Measurements from ENCODE around the gene SESTD1. TPM values are rescaled to one million over a fixed set of nuclear protein-coding genes. Genes with fewer than 3 reads are reported as not detected.

The SESTD1 gene
- total and polyA plus RNA-seq, 2 of the 4 experiments (the other 2 are of a cell fraction): 8.4 to 12.7 TPM

DNA sequence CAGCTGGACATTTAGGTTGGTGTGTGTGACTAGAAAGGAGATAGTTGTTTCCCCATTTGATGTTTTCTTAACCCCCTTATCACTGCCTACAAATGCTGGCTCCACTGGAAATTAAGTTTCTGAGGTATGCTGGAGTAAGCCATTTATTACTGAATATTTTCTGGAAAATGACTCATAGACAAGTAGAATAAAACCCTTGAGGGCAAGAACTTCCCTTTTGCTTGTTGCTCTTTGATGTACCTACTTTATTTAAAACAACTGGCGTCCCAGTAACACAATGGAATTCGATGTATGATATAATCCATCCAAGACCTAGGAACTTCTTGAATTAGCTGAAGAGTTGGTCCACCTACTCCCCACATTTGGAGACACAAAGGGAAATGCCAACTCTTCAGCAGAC is 33.3 kb upstream of the SESTD1 start:
- H2BK20ac ChIP-seq (ENCODE audit: low read depth, low read length): no peak overlapping the region
- intact Hi-C loops (cut with micrococcal nuclease) (no loop called here), in situ Hi-C loops (cut with MboI; ENCODE audit: low sequenced_read_pairs) (no loop called here), dilution Hi-C loops (cut with HindIII; ENCODE audit: low sequenced_read_pairs, unreplicated experiment) (no loop called here)
- H2AFZ ChIP-seq (replicated peaks; ENCODE audit: low read length, poor library complexity): no peak overlapping the region
- no peak overlapping the region for H2AK5ac ChIP-seq (ENCODE audit: low read depth, low read length)
- DNase-seq (no peak), ATAC-seq (ENCODE audit: low read depth) (no peak)
- H3K14ac ChIP-seq (replicated peaks; ENCODE audit: low read depth, low read length): no peak overlapping the region
- H3K56ac ChIP-seq (ENCODE audit: extremely low read depth, insufficient read depth, low read length): no peak overlapping the region
- POLR2A ChIA-PET (ENCODE audit: unreplicated experiment): no interaction called here
- H3K9me1 ChIP-seq (ENCODE audit: insufficient read depth, low read length): no peaks in the 10 kb centered on the region
- no peak overlapping the region for H3K4ac ChIP-seq (ENCODE audit: low read depth, low read length)
- H2AK9ac ChIP-seq (replicated peaks; ENCODE audit: low read depth, low read length, poor library complexity): no peak overlapping the region
- no peak overlapping the region for H4K8ac ChIP-seq (ENCODE audit: low read depth in 2 of 2, low read length in 2 of 2)
- no peak overlapping the region for H2BK15ac ChIP-seq (ENCODE audit: low read depth, low read length)
- H3K4me3 ChIP-seq (ENCODE audit: insufficient read depth, low read depth, low read length): no peak overlapping the region
- H2BK5ac ChIP-seq (ENCODE audit: low read depth, low read length, poor library complexity, severe bottlenecking): no peak overlapping the region
- no peaks in the 10 kb centered on the region for H3K4me1 ChIP-seq (ENCODE audit: control insufficient read depth, insufficient read depth, low read length)
- H4K20me1 ChIP-seq (ENCODE audit: insufficient read depth, low read length): no peaks in the 10 kb centered on the region
- no peak overlapping the region for H2BK120ac ChIP-seq (ENCODE audit: low read depth, low read length)
- TF ChIP-seq, protein P1, sequence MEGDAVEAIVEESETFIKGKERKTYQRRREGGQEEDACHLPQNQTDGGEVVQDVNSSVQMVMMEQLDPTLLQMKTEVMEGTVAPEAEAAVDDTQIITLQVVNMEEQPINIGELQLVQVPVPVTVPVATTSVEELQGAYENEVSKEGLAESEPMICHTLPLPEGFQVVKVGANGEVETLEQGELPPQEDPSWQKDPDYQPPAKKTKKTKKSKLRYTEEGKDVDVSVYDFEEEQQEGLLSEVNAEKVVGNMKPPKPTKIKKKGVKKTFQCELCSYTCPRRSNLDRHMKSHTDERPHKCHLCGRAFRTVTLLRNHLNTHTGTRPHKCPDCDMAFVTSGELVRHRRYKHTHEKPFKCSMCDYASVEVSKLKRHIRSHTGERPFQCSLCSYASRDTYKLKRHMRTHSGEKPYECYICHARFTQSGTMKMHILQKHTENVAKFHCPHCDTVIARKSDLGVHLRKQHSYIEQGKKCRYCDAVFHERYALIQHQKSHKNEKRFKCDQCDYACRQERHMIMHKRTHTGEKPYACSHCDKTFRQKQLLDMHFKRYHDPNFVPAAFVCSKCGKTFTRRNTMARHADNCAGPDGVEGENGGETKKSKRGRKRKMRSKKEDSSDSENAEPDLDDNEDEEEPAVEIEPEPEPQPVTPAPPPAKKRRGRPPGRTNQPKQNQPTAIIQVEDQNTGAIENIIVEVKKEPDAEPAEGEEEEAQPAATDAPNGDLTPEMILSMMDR (conservative IDR thresholded peaks at IDR 0.05; ENCODE audit: low read depth, low read length): no peak
- TF ChIP-seq MAFK (IDR thresholded peaks at IDR 0.05; ENCODE audit: low read depth, low read length): no peak
- no peak for TF ChIP-seq MAZ (IDR thresholded peaks at IDR 0.05; ENCODE audit: borderline replicate concordance, low read depth, low read length)
- TF ChIP-seq POLR2A (IDR thresholded peaks at IDR 0.05; ENCODE audit: low read depth, low read length): no peak
- H3K79me1 ChIP-seq (ENCODE audit: low read depth in 1 of 2, low read length in 2 of 2): no peaks in the 10 kb centered on the region
- CTCF ChIA-PET: no interaction called here
- no peak overlapping the region for H3K18ac ChIP-seq (ENCODE audit: low read depth, low read length)
- H3K4me2 ChIP-seq (ENCODE audit: low read depth, low read length): no peak overlapping the region
- H3K27ac ChIP-seq (ENCODE audit: insufficient read depth, low read length): no peak overlapping the region
- WGBS, 2 experiments (ENCODE audit: extremely low coverage in 2 of 2, insufficient read length in 1 of 2): no CpG with 5 or more reads among the region's 2 CpGs
- no peak overlapping the region for H4K91ac ChIP-seq (ENCODE audit: insufficient read depth, low read depth, low read length)
- H3K9ac ChIP-seq (ENCODE audit: low read depth, low read length): no peak overlapping the region
- H3K9me3 ChIP-seq (ENCODE audit: control insufficient read depth, insufficient read depth, low read length): no peaks in the 10 kb centered on the region
- H3K36me3 ChIP-seq (ENCODE audit: control insufficient read depth, insufficient read depth, low read length): no peaks in the 10 kb centered on the region
- BruUV-seq (replicated peaks): no TSS peak
- no peak overlapping the region for H3K23ac ChIP-seq (ENCODE audit: low read depth, low read length)
- H3K27me3 ChIP-seq (ENCODE audit: control insufficient read depth, insufficient read depth, low read length): no peaks in the 10 kb centered on the region
- H4K5ac ChIP-seq (ENCODE audit: low read depth, low read length): no peak overlapping the region
